HG02885 (cell line): ENCODE measurements around the gene ORC2.
A peak's percentile ranks its signal among the peaks of the same experiment; 100 is the strongest.
"Not testable (repeated sequence)": the region's sequence is repeated elsewhere in the genome, so short reads cannot be mapped to it uniquely, and the experiment has no call there.

Experiments used
- ATAC-seq: cut with Tn5 transposase; IDR thresholded peaks from one replicate; pipeline ENCODE4 v1.9.1; 2021; ENCODE audit warnings: mild to moderate bottlenecking; ENCODE audit not compliant: unreplicated experiment, poor library complexity

Gene ORC2

GRCh38 chr2:200943527-200944105 lies 19.8 kb downstream of the ORC2 start:
- no peak for ATAC-seq

DNA sequence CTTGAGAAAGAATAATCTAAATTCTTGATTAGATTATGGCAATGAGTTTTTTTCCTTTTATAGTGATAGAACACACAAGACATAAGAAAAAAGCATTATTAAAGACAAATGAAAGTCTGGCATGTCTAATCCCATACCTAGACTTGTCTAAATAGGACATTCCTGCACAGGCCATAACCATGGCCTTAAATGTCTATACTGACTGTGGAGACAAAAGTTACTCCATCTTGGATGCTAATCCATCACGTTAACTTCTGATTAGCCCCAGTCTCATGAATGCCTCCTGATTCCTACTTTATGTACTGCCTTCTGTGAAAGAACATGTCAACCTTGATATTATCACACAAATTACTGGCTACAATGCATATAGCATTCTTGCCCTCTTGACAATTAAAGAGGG lies 23.6 kb downstream of the ORC2 start:
- ATAC-seq = no peak

- no peak for ATAC-seq
Observed at GRCh38 chr2:200930947-200931626, 32.4 kb downstream of the ORC2 start.

DNA sequence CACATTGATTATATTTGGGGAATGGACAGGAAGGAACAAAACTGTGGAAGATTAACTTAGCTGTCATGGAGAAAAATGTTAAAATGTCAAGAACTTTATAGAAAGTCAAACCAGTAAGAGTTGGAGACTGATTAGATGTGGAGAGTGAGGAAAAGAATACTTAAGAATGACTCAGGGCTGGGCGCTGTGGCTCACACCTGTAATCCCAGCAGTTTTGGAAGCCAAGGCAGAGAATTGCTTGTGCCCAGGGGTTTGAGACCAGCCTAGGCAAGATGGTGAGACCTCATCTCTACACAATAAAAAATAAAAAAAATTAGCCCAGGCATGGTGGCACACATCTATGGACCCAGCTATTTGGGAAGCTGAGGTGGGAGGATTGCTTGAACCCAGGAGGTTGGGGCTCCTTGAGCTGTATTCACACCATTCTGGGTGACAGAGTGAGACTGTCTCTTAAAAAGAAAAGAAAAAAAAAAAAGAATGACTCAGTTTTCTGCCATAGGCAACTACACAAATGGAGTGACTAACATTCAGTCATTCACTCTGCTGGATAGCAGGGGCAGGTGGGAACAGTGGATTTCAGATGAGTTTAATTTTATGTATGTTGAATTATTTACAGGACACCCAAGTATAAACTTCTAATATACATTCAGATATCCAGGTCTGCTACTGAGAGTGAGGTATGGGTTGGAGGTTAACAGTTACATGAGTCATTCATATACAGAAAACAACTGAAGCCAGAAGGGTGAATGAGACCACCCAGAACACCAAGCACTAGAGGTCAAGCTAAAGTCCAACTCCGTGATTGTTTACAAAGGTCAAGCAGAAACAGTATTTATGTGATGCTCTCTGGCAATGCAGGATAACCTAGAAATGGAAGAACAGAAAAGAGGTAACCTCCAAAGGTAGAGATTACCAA lies 33.9 kb downstream of the ORC2 start:
- no peak for ATAC-seq

DNA sequence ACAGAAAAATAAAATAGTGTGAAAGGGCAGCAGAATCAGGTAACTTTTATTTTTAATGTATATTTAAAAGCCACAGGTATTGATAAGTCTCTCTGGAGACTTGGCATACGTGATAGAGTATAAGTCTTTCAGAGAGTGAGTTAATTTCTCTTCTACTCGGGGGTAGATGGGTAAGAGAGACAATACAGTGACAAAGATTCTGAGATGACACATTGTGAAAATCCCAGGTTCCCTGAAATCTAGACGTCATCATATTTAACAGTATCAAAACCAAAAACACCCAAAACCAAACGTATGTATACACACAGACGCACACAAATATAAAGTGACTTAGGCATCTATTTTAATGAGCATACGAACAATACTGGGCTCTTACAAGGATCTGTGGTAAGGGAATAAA lies 41.0 kb downstream of the ORC2 start:
- no peak for ATAC-seq

- ATAC-seq = no peak
Observed at GRCh38 chr2:200913654-200914053, 49.8 kb downstream of the ORC2 start.

GRCh38 chr2:200909958-200910357 lies 53.5 kb downstream of the ORC2 start:
- ATAC-seq = no peak

DNA sequence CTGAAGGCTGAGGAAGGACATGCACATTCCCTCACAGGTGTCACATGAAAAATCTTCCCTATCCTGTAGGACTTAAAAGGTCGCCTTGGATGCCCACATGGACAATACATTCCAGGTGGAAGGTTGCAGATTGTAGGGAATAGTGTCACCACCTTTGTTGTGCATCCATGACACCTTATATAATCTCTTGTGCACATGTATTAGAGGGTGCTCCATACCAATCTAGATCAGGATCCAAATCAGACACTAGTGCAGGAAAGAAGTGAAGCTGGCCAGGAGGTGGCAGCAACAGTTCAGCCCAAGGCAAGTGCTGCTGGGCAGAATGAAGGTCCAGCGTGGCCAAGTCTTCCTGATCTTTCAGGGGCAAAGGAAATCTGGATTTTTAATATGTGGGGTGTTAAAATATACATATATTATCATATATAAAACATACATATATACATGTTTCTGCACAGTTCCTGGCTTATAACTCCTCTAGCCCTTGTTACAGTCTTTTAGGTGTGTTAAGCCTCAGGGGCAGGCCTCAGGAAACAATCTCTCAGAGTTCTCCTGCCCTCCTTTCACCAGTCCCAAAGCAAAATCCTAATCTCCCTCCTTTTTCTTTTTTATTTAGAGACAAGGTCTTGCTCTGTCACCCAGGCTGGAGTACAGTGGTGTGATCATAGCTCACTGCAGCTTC lies 57.7 kb downstream of the ORC2 start:
- peak; percentile 57 for ATAC-seq

- ATAC-seq = peak; percentile 99
Observed at GRCh38 chr2:200901459-200902072, 61.9 kb downstream of the ORC2 start.

- ATAC-seq = no peak
Observed at GRCh38 chr2:200899482-200899881, 64.0 kb downstream of the ORC2 start.

- peak; percentile 92 for ATAC-seq
Observed at GRCh38 chr2:200888704-200889625, 74.5 kb downstream of the ORC2 start, which contains the start of the genes NIF3L1 and PPIL3. NIF3L1 (plus strand) TSS chr2:200889371; CDS start chr2:200891944, 2,573 bp downstream. PPIL3 (minus strand) TSS chr2:200889077; CDS start chr2:200887615, 1,462 bp downstream.

DNA sequence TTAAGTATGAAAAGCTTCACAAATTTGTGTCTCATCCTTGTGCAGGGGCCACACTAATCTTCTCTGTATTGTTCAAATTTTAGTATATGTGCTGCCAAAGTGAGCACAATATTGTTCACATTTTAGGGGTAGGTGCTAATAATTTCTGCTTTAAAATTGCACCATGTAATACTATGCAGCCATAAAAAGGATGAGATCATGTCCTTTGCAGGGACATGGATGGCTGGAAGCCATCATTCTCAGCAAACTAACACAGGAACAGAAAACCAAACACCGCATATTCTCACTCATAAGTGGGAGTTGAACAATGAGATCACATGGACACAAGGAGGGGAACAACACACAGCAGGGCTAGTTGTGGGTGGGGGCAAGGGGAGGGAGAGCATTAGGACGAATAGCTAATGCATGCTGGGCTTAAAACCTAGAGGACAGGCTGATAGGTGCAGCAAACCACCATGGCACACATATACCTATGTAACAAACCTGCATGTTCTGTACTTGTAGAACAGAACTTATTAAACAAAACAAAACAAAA lies 81.7 kb downstream of the ORC2 start:
- not testable (repeated sequence) for ATAC-seq

DNA sequence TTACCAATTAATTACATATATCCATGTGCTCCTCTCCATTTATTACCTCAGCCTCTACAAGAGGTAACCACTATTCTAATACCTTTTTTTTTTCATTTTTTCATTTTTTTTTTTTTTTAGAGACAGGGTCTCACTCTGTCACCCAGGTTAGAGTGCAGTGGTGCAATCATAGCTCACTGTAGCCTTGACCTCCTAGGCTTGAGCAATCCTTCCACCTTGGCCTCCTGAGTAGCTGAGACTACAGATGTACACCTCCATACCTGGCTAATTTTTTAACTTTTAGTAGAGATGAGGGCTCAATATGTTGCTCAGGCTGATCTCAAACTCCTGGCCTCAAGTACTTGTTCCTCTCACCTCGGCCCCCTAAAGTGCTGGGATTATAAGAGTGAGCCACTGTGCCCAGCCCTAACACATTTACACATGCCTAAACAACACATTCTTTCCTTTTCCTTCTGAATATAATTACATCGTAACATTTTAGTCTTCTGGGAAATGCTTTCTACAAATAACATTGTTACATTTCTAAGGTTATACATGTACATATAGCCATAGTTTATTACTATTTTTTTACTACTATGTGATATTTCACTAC lies 85.1 kb downstream of the ORC2 start:
- no peak for ATAC-seq

GRCh38 chr2:200877443-200877842 lies 86.0 kb downstream of the ORC2 start:
- no peak for ATAC-seq

DNA sequence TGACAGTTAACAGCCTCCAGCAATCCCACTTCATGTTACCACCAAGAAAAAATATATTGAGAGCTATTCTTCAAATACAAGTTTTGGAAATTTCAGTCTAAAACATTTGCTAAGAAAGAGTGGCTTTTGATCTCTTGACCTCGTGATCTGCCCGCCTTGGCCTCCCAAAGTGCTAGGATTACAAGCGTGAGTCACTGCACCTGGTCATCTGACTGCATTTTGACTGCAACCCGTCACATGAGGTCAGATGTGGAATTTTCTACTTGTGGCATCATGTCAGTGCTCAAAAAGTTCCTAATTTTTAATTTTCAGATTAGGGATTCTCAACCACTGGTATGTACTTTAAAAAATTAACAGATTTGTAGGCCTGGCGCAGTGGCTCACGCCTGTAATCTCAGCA lies 89.9 kb downstream of the ORC2 start:
- ATAC-seq = no peak

- no peak for ATAC-seq
Observed at GRCh38 chr2:200871151-200871550, 92.3 kb downstream of the ORC2 start.

DNA sequence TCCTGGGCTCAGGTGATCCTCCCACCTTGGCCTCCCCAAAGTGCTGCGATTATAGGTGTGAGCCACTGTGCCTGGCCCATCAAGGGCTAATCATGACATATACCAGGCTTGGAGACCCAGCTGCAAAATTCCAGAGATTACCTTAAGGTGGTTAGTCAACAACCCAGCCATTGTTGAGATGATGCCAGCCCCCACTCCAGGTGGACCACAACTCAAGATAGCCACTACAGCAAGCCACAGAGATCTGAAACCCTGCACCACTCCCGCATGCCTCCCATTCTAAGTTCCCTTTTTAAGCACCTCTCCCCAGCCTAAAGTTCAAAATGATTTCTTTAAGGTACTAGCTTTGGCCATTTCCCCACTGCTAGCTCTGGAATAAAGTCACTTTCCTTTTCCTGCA lies 94.4 kb downstream of the ORC2 start:
- no peak for ATAC-seq
